Adrenal gland (tissue), 5 donors: Measurements from ENCODE around the gene PLPP4.

Experiments
- CTCF ChIP-seq, 6 experiments: fragments of 450-650 bp in 4 of 6; fragments of 200-600 bp in 2 of 6; sonication (generic) in 1 of 6; IDR thresholded peaks; 1 replicate in 5 of 6; 2 replicates in 1 of 6; pipeline versions ENCODE4 v1.5.1 to v1.8.0; 2016 to 2021; ENCODE audit warnings: antibody characterized with exemption in 6 of 6, mild to moderate bottlenecking in 2 of 6, moderate library complexity in 1 of 6
- POLR2A ChIP-seq, 2 donors: fragments of 450-650 bp; IDR thresholded peaks; one replicate each; pipeline ENCODE4 v1.6.1; 2017; ENCODE audit warnings: antibody characterized with exemption in 2 of 2, mild to moderate bottlenecking in 2 of 2, moderate library complexity in 1 of 2
- donor health status: DM: no; HTN: no; CAD: no.

GRCh38 chr10:120505866-120506265 lies 48.8 kb downstream of the PLPP4 start:
- TF ChIP-seq POLR2A (IDR thresholded peaks at IDR 0.05) (no peak), CTCF (IDR thresholded peaks at IDR 0.05) (no peak)
